Raji (cell line): ENCODE results near the gene ATP6V0E1.

Source experiments
- POLR2A ChIP-seq: IDR thresholded peaks from 2 replicates; pipeline ENCODE4 v1.6.1; 2011; ENCODE audit warnings: low read depth, low read length, control low read depth; ENCODE audit not compliant: insufficient read depth

Gene ATP6V0E1

GRCh38 chr5:172983542-172984243, at the start of gene ATP6V0E1:
TSS of gene ATP6V0E1 (plus strand) at chr5:172983771. CDS start at chr5:172983861, 90 bp downstream.
- TF ChIP-seq POLR2A, result peak; percentile 92

- TF ChIP-seq POLR2A, result no peak
These were observed 48.5 kb upstream of the ATP6V0E1 start for GRCh38 chr5:172935096-172935495.

- TF ChIP-seq POLR2A, result no peak
These were observed 47.2 kb upstream of the ATP6V0E1 start for GRCh38 chr5:172936401-172936800.

DNA sequence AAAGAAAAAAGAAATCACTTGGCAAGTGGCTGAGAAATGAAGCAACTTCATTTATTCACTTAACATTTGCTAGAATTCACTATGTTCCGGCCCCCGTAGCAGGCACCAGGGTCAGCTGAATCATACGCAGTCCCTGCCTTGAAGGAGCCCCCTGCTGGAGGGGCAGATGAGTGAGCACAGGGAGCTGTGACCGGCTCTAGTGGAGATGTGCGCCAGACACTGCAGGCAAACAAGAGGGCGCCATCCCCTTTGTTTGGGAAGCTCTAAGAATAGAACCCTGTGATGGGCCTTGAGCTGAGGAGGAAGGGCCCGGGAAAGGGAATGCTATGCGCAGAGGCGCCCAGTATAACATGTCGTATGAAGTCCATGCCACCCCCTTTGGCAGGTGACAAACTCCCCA, 44.5 kb upstream of the ATP6V0E1 start:
- no peak for TF ChIP-seq POLR2A

DNA sequence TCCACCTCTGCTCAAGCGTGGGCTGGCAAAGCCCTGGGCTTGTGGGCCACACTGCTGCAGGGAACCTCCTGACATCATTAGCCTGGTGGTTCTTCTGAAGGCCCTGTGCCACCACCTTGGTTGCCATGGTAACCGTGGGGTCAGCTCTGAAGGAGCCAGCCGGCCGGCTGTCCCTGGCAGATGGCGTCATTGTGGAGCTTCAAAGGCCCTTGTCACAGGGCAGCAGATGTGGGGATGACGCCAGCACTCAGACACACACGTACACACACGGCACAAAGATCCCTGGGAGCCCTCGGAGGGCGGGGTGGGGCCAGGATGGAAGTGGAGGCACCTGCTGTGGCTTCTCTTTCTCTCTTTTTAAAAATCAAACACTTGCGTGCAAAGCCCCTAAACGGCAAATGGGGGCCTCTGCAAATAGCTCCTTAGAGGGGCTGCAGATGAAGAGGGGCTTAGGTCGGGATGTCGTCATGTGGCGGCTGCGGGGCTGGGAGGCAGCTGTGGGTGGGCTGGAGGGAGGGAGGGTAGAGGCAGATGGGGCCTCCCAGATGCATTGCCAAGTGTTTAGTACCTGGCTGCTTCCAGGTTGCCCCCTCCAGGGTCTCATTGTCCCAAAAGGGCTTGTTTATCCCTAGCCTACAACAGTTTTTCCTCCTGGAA, 43.8 kb upstream of the ATP6V0E1 start:
- TF ChIP-seq POLR2A, result no peak

GRCh38 chr5:172940268-172941066, 43.1 kb upstream of the ATP6V0E1 start:
- no peak for TF ChIP-seq POLR2A

GRCh38 chr5:172941067-172941516, 42.5 kb upstream of the ATP6V0E1 start:
- TF ChIP-seq POLR2A, result no peak

DNA sequence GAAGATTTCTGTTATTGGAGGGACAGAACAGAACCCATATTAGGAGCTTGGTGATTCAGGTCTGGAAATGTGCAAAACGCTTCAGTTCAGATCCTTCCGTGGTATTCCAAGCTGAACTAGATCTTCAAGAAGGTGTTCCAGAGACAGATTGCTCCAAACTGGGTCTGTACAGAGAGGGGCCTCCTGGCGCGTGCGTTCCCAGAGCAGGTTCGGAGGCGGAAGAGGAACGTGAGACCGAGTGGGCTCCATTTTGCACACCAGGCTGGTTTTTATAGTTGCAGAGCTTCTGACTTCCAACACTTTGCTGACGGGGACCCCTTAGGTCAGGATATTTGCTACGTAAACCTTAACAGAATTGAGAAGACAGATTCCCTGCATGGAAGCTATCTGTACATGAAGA, 41.0 kb upstream of the ATP6V0E1 start:
- TF ChIP-seq POLR2A, result no peak

DNA sequence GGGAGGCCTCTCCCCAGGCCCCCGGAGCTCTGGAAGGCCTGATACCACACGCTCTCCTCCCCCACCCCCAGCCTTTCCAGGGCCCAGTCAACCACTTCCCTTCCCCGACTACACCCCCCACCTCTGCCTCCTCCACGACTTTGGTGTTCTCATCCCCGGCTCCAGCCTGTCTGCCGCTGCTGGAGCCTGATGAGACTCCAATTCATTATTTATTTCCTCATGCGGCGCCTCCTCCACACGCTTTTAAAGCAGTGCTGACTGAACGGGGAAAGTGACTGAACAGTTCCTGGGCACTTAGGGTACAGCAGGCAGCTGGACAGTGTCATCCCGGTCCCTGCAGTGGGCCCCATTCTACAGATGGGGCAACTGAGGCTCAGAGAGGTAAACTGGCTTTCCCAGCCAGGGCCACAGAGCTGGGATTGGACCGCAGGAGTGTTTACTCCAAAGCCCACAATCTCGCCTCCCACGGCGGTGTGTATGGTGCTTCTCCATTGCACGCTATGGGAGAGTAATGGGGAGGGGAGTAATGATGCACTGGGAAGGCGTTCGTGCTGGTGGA, 40.2 kb upstream of the ATP6V0E1 start:
- TF ChIP-seq POLR2A, result no peak

DNA sequence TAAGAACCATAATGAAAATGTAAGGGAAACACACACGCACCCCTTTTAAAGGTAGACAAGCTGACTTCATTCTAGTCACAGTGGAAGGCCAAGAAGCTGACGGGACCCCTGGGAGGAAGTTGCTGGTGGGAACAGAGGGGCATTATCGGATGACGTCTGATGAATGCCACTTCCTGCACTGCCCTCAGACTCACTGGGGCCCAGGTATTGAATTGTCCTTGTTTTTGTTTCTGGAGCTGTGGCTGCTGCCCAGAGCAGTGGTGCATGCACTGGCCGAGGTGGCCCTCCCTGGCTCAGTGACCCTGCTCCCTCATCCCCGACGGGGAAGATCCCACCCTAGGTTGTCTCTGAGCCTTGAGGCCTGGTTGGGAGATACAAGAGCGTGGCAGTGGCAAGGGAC, 39.7 kb upstream of the ATP6V0E1 start:
- TF ChIP-seq POLR2A, result no peak

GRCh38 chr5:172944741-172945140, 38.8 kb upstream of the ATP6V0E1 start:
- TF ChIP-seq POLR2A, result no peak

DNA sequence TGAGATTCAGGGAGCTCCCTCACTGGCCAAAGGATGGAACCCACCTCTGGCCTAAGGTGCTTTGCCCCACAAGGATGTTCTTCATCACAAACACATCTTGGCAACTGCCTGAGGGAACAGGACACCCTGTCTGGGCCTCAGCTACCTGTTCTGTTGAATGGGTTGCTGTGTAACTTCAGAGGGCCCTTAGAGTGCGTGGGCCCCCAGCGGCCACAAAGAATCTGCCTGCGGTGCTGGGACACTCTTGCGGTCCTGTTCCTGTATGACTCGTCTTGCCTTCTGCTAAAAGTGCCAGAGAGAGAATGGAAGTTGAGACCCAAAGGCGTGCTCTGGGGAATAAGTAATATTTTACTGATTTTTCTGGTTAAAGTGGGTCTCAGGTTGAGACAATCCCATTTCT, 38.4 kb upstream of the ATP6V0E1 start:
- TF ChIP-seq POLR2A, result no peak

- no peak for TF ChIP-seq POLR2A
These were observed 37.4 kb upstream of the ATP6V0E1 start for GRCh38 chr5:172946146-172946545.

DNA sequence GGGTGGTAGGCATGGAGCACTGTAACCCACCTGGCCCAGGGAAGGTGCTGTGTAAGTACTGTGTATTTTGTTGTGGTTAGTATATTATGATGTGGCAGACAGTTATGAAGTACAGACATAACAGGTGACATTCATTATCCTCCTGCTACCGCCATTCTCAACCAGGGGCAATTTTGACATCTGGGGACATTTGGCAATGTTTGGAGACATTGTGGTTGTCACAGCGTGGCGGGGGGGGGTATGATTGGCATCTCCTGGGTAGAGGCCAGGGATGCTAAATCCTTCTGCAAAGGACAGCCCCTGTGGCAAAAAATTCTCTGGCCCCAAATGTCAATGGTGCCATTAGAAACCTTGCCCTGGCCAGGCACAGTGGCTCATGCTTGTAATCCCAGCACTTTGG, 34.1 kb upstream of the ATP6V0E1 start:
- no peak for TF ChIP-seq POLR2A

DNA sequence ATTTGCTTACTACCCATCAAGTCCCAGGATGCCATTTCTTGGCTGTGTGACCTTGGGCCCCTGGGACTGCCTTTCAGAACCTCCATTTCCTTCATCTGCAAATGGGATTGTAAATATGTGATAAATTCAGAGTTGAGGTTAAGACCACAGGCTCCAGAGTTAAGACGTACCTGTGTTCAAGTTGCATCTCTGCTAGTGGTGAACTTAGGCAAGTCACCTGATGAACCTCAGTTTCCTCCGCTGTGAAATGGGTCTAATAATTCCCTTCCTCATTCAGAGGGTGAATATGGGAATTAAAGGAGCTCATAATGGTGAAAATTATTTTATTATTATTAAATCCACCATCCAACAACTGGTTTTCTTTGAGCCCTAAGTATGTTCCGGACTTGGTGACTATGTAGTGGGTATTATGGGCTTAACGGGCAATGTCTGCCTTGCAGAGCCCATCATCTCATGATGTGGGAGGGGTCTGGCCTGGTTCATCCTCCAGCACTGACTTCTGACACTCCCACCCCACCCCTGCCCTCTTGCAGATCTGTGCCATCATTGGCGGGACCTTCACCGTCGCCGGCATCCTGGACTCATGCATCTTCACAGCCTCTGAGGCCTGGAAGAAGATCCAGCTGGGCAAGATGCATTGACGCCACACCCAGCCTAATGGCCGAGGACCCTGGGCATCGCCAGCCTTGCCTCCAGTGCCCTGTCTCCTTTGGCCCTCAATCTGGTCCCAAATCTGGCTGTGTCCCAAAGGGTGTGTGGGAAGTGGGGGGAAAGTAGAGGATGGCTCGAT, 33.2 kb upstream of the ATP6V0E1 start:
- no peak for TF ChIP-seq POLR2A
